HG03354 (cell line): ENCODE data around the gene CFAP61.
A peak's percentile ranks its signal among the peaks of the same experiment; 100 is the strongest.
"Not testable (repeated sequence)": the region's sequence is repeated elsewhere in the genome, so short reads cannot be mapped to it uniquely, and the experiment has no call there.

Source experiments
- ATAC-seq: cut with Tn5 transposase; IDR thresholded peaks from one replicate; pipeline ENCODE4 v1.9.1; 2021; ENCODE audit warnings: mild to moderate bottlenecking; ENCODE audit not compliant: unreplicated experiment, poor library complexity, severe bottlenecking

CFAP61 gene

GRCh38 chr20:20224806-20225205 lies 172.5 kb downstream of the CFAP61 start:
- ATAC-seq: no peak

- ATAC-seq: no peak
Measured at GRCh38 chr20:20225325-20226043, 173.2 kb downstream of the CFAP61 start.

- ATAC-seq: no peak
Measured at GRCh38 chr20:20226554-20226953, 174.2 kb downstream of the CFAP61 start.

- no peak for ATAC-seq
Measured at GRCh38 chr20:20227013-20227571, 174.8 kb downstream of the CFAP61 start.

GRCh38 chr20:20228351-20228750 lies 176.0 kb downstream of the CFAP61 start:
- ATAC-seq: no peak

GRCh38 chr20:20229595-20229994 lies 177.3 kb downstream of the CFAP61 start:
- ATAC-seq: no peak

GRCh38 chr20:20230741-20231140 lies 178.4 kb downstream of the CFAP61 start:
- ATAC-seq: no peak

- no peak for ATAC-seq
Measured at GRCh38 chr20:20231528-20232298, 179.4 kb downstream of the CFAP61 start.

GRCh38 chr20:20233041-20233514 lies 180.7 kb downstream of the CFAP61 start:
- peak; percentile 59 for ATAC-seq

- ATAC-seq: no peak
Measured at GRCh38 chr20:20235681-20236080, 183.3 kb downstream of the CFAP61 start.

- peak; percentile 73 for ATAC-seq
Measured at GRCh38 chr20:20237093-20237959, 185.0 kb downstream of the CFAP61 start.

GRCh38 chr20:20241976-20242375 lies 189.6 kb downstream of the CFAP61 start:
- ATAC-seq: no peak

- ATAC-seq: not testable (repeated sequence)
Measured at GRCh38 chr20:20244384-20244783, 192.1 kb downstream of the CFAP61 start.

- no peak for ATAC-seq
Measured at GRCh38 chr20:20246996-20247633, 194.8 kb downstream of the CFAP61 start.

GRCh38 chr20:20248620-20249200 lies 196.4 kb downstream of the CFAP61 start:
- no peak for ATAC-seq

GRCh38 chr20:20251317-20251716 lies 199.0 kb downstream of the CFAP61 start:
- no peak for ATAC-seq

- ATAC-seq: no peak
Measured at GRCh38 chr20:20251836-20252235, 199.5 kb downstream of the CFAP61 start.

- ATAC-seq: no peak
Measured at GRCh38 chr20:20253039-20253743, 200.9 kb downstream of the CFAP61 start.
